GM19468 (cell line): Measurements from ENCODE around the gene TBC1D9.
"Not testable (repeated sequence)": the region's sequence is repeated elsewhere in the genome, so short reads cannot be mapped to it uniquely, and the experiment has no call there.

ENCODE experiments used
- ATAC-seq: cut with Tn5 transposase; IDR thresholded peaks from one replicate; pipeline ENCODE4 v1.9.1; 2021; ENCODE audit warnings: mild to moderate bottlenecking, moderate library complexity, moderate number of reproducible peaks; ENCODE audit not compliant: unreplicated experiment; ENCODE audit errors: extremely low read depth

Gene TBC1D9

GRCh38 chr4:140756319-140757231 is at the start of gene TBC1D9:
TBC1D9 (minus strand) TSS chr4:140756385; CDS start chr4:140756045, 340 bp downstream.
- no peak for ATAC-seq

GRCh38 chr4:140805293-140805692 is 49.1 kb upstream of the TBC1D9 start:
- ATAC-seq = no peak

- no peak for ATAC-seq
These were observed 46.4 kb upstream of the TBC1D9 start for GRCh38 chr4:140802591-140802990.

GRCh38 chr4:140800666-140801065 is 44.5 kb upstream of the TBC1D9 start:
- no peak for ATAC-seq

GRCh38 chr4:140799686-140800225 is 43.6 kb upstream of the TBC1D9 start:
- ATAC-seq = no peak

- no peak for ATAC-seq
These were observed 37.1 kb upstream of the TBC1D9 start for GRCh38 chr4:140793291-140793690.

GRCh38 chr4:140790765-140791164 is 34.6 kb upstream of the TBC1D9 start:
- peak; percentile 88 for ATAC-seq

- ATAC-seq = no peak
These were observed 34.0 kb upstream of the TBC1D9 start for GRCh38 chr4:140790171-140790570.

- ATAC-seq = no peak
These were observed 33.6 kb upstream of the TBC1D9 start for GRCh38 chr4:140789759-140790158.

GRCh38 chr4:140782787-140783186 is 26.6 kb upstream of the TBC1D9 start:
- ATAC-seq = not testable (repeated sequence)

- no peak for ATAC-seq
These were observed 25.4 kb upstream of the TBC1D9 start for GRCh38 chr4:140781596-140781995.

- ATAC-seq = no peak
These were observed 21.7 kb upstream of the TBC1D9 start for GRCh38 chr4:140777894-140778293.

GRCh38 chr4:140777386-140777785 is 21.2 kb upstream of the TBC1D9 start:
- ATAC-seq = no peak

GRCh38 chr4:140776556-140776955 is 20.4 kb upstream of the TBC1D9 start:
- ATAC-seq = no peak

GRCh38 chr4:140774956-140775355 is 18.8 kb upstream of the TBC1D9 start:
- ATAC-seq = no peak

- no peak for ATAC-seq
These were observed 18.3 kb upstream of the TBC1D9 start for GRCh38 chr4:140774510-140774909.

GRCh38 chr4:140769209-140769608 is 13.0 kb upstream of the TBC1D9 start:
- ATAC-seq = no peak

GRCh38 chr4:140764785-140765392 is 8.7 kb upstream of the TBC1D9 start:
- ATAC-seq = no peak

GRCh38 chr4:140762202-140762601 is 6.0 kb upstream of the TBC1D9 start:
- no peak for ATAC-seq

GRCh38 chr4:140757232-140757630 is 1.0 kb upstream of the TBC1D9 start:
- ATAC-seq = no peak

- ATAC-seq = peak; percentile 26
These were observed 339 bp downstream of the TBC1D9 start for GRCh38 chr4:140755774-140756318.
